C4-2B (cell line): ENCODE results near the gene DGKG.

Experiments used
- ZFX ChIP-seq: fragments of 450-650 bp; IDR thresholded peaks from 2 replicates; pipeline ENCODE4 v1.6.1; 2017
- TF ChIP-seq, protein P1 (sequence below): fragments of 450-650 bp; conservative IDR thresholded peaks from 2 replicates; pipeline ENCODE4 v1.5.1; 2017; ENCODE audit warnings: mild to moderate bottlenecking

DNA sequence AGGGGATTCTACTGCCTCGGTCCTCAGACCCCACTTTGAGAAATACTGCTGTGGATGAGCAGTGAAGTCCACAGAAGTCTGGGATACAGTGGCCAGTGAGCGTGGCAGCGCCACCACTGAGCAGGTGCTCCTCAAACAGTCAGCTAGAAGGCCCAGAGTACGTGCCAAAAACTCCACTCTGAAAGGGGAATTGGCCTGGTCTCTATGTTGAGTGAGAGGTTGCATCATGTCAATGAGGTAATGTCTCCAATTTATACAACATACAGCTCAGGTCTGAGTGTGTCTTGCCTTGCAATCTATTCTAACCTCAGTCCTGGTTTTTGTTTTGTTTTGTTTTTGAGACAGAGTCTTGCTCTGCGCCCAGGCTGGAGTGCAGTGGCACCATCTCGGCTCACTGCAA, 199.8 kb downstream of the DGKG start:
- TF ChIP-seq, protein P1, sequence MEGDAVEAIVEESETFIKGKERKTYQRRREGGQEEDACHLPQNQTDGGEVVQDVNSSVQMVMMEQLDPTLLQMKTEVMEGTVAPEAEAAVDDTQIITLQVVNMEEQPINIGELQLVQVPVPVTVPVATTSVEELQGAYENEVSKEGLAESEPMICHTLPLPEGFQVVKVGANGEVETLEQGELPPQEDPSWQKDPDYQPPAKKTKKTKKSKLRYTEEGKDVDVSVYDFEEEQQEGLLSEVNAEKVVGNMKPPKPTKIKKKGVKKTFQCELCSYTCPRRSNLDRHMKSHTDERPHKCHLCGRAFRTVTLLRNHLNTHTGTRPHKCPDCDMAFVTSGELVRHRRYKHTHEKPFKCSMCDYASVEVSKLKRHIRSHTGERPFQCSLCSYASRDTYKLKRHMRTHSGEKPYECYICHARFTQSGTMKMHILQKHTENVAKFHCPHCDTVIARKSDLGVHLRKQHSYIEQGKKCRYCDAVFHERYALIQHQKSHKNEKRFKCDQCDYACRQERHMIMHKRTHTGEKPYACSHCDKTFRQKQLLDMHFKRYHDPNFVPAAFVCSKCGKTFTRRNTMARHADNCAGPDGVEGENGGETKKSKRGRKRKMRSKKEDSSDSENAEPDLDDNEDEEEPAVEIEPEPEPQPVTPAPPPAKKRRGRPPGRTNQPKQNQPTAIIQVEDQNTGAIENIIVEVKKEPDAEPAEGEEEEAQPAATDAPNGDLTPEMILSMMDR, result no peak
- no peak for TF ChIP-seq ZFX
